Fibroblast of mammary gland (primary cell): Measurements from ENCODE around the gene ARHGEF1.

Source experiments
- DNase-seq: peaks from one replicate; pipeline ENCODE4 v3.0.0-alpha.2; 2010; ENCODE audit warnings: low read depth
- H3K4me3 ChIP-seq: 2 replicates; pipeline ENCODE4 v1.5.1; 2011; ENCODE audit warnings: low read depth, mild to moderate bottlenecking, low read length, moderate library complexity; ENCODE audit not compliant: control insufficient read depth
- CTCF ChIP-seq: conservative IDR thresholded peaks from 2 replicates; pipeline ENCODE4 v1.5.1; 2011; ENCODE audit warnings: low read depth, low read length, inconsistent platforms; ENCODE audit not compliant: control insufficient read depth, insufficient read depth

ARHGEF1 gene

GRCh38 chr19:41897820-41898219 lies 14.8 kb downstream of the ARHGEF1 start:
- DNase-seq: no peak
- H3K4me3 ChIP-seq: no peak overlapping the region
- TF ChIP-seq CTCF: no peak

DNA sequence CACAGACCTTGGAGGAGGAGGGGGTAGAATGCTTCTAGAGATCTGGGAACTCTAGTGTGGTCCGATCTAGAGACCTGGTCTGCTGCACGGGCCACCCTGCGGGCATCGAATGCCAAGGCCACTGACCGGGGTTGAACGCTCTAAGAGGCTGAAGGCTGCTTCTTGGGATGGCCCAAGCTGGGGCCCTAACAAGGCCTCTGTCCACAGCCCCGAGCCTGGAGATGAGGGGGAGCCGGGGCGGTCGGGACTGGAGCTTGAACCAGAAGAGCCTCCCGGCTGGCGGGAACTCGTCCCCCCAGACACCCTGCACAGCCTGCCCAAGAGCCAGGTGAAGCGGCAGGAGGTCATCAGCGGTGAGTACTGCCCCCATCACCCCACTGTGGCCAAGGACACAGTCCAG lies 15.3 kb downstream of the ARHGEF1 start:
- no peak for TF ChIP-seq CTCF
- H3K4me3 ChIP-seq: no peak overlapping the region
- DNase-seq: no peak

- DNase-seq: no peak
- H3K4me3 ChIP-seq: no peak overlapping the region
- no peak for TF ChIP-seq CTCF
Measured at GRCh38 chr19:41901707-41902360, 18.9 kb downstream of the ARHGEF1 start.

DNA sequence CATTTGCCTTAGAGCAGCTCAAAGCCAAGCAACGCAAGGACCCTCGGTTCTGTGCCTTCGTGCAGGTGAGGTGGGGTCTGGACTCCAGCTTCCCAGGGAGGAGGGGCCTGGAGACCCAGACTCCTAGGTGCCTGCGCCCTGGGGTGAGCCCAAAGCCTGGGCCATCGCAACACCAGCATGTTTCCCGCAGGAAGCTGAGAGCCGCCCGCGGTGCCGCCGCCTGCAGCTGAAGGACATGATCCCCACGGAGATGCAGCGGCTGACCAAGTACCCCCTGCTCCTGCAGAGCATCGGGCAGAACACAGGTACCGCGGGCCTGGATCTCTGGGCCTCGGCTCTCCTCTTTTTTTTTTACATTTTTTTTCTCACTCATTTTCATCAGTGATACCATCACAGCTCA lies 19.6 kb downstream of the ARHGEF1 start:
- DNase-seq: no peak
- TF ChIP-seq CTCF: no peak
- H3K4me3 ChIP-seq: no peak overlapping the region

- H3K4me3 ChIP-seq: no peak overlapping the region
- no peak for DNase-seq
- TF ChIP-seq CTCF: no peak
Measured at GRCh38 chr19:41903193-41903953, 20.4 kb downstream of the ARHGEF1 start.

DNA sequence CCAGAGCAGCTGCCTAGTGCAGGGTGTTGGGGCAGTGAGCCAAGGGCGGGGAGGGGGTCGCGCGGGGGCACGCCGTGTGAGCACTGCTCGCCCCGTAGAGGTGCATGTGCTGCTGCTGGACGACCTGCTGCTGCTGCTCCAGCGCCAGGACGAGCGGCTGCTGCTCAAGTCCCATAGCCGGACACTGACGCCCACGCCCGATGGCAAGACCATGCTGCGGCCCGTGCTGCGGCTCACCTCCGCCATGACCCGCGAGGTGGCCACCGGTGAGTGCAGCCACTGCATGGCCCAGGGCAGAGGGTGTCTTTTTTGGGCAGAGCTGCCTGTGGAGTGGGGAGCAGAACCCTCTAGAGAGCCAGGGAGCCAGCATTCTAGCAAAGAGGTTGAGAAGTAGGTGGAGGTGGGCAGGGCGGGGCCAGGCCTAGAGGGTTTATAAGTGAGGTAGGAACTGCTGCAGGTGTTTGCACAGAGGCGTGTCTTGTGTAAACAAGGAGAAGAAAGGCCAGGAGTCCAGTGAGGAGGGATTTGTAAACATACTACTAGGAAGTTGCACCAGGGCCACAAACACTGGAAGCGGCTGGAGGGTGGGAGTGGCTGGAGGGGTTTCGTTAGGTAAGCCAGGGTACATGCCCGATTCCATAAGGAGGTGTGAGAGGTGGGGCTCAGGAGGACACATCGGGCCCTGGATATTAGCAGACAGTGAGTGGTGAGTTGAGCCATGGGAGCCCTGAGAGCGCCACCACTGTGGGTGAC lies 21.3 kb downstream of the ARHGEF1 start:
- DNase-seq: no peak
- no peak for TF ChIP-seq CTCF
- H3K4me3 ChIP-seq: no peak overlapping the region
